ENCODE results near the gene COL4A5.

COL4A5 gene

GRCh38 chrX:108485960-108486359, 46.3 kb downstream of the COL4A5 start:
- Histone ChIP-seq H3K4me1 (peaks cover 9% of the 10 kb centered on the region), H3K9me3 (0 out of 2 replicates have a peak, but pooled peaks cover 4% of the 10 kb centered on the region), H3K36me3 (replicated peaks) (no peaks in the 10 kb centered on the region; the same call in 1 of the 2 replicates), H3K4me3 (no peak overlapping the region), H3K27me3 (ENCODE audit: low read depth) (no peaks in the 10 kb centered on the region)
- in situ Hi-C loops (cut with MboI; ENCODE audit: low sequenced_read_pairs), result no loop called here
- DNase-seq (ENCODE audit: low spot score in 2 of 2), result no peak

- H3K9me3 ChIP-seq, result no peaks in the 10 kb centered on the region
- no peaks in the 10 kb centered on the region for H3K27me3 ChIP-seq (ENCODE audit: low read depth)
- no peak overlapping the region for H3K4me3 ChIP-seq
- DNase-seq (ENCODE audit: low spot score in 2 of 2), result no peak
- H3K36me3 ChIP-seq (replicated peaks), result no peaks in the 10 kb centered on the region
- no peaks in the 10 kb centered on the region for H3K4me1 ChIP-seq
- in situ Hi-C loops (cut with MboI; ENCODE audit: low sequenced_read_pairs), result no loop called here
Measured at GRCh38 chrX:108494406-108495090, 54.9 kb downstream of the COL4A5 start.

GRCh38 chrX:108511721-108512120, 72.1 kb downstream of the COL4A5 start:
- H3K4me1 ChIP-seq, result peaks cover 29% of the 10 kb centered on the region
- in situ Hi-C loops (cut with MboI; ENCODE audit: low sequenced_read_pairs), result no loop called here
- no peaks in the 10 kb centered on the region for H3K36me3 ChIP-seq (replicated peaks)
- no peak for DNase-seq (ENCODE audit: low spot score in 2 of 2)
- no peaks in the 10 kb centered on the region for H3K27me3 ChIP-seq (ENCODE audit: low read depth)
- H3K9me3 ChIP-seq, result no peaks in the 10 kb centered on the region
- no peak overlapping the region for H3K4me3 ChIP-seq

GRCh38 chrX:108516184-108516583, 76.5 kb downstream of the COL4A5 start:
- peak; percentile 33 to 69 for DNase-seq (ENCODE audit: low spot score in 2 of 2)
- H3K9me3 ChIP-seq, result no peaks in the 10 kb centered on the region
- no peaks in the 10 kb centered on the region for H3K36me3 ChIP-seq (replicated peaks)
- no peaks in the 10 kb centered on the region for H3K27me3 ChIP-seq (ENCODE audit: low read depth)
- H3K4me3 ChIP-seq, result no peak overlapping the region
- in situ Hi-C loops (cut with MboI; ENCODE audit: low sequenced_read_pairs), result no loop called here
- H3K4me1 ChIP-seq, result peaks cover 27% of the 10 kb centered on the region

GRCh38 chrX:108527724-108528123, 88.1 kb downstream of the COL4A5 start:
- Histone ChIP-seq H3K36me3 (replicated peaks) (peaks cover 10% of the 10 kb centered on the region), H3K4me3 (no peak overlapping the region), H3K4me1 (peaks cover 11% of the 10 kb centered on the region), H3K9me3 (0 out of 2 replicates have a peak, but pooled peaks cover 6% of the 10 kb centered on the region), H3K27me3 (ENCODE audit: low read depth) (no peaks in the 10 kb centered on the region)
- in situ Hi-C loops (cut with MboI; ENCODE audit: low sequenced_read_pairs), result no loop called here
- no peak for DNase-seq (ENCODE audit: low spot score in 2 of 2)

- DNase-seq (ENCODE audit: low spot score in 2 of 2), result peak; percentile 53 to 67
- H3K36me3 ChIP-seq (replicated peaks), result no peaks in the 10 kb centered on the region
- peaks cover 32% of the 10 kb centered on the region for H3K4me1 ChIP-seq
- H3K27me3 ChIP-seq (ENCODE audit: low read depth), result no peaks in the 10 kb centered on the region
- in situ Hi-C loops (cut with MboI; ENCODE audit: low sequenced_read_pairs), result loop anchor here (10.0 kb wide), 1 partner anchor 312 kb away; no protein-coding TSS in a partner anchor
- no peaks in the 10 kb centered on the region for H3K9me3 ChIP-seq
- no peak overlapping the region for H3K4me3 ChIP-seq
Measured at GRCh38 chrX:108537005-108537404, 97.4 kb downstream of the COL4A5 start.

- DNase-seq (ENCODE audit: low spot score in 2 of 2), result peak; percentile 78 to 100
- Histone ChIP-seq H3K9me3 (0 out of 2 replicates have a peak, but pooled peaks cover 2% of the 10 kb centered on the region), H3K4me1 (peaks cover 33% of the 10 kb centered on the region), H3K4me3 (no peak overlapping the region), H3K27me3 (ENCODE audit: low read depth) (no peaks in the 10 kb centered on the region), H3K36me3 (replicated peaks) (no peaks in the 10 kb centered on the region)
- in situ Hi-C loops (cut with MboI; ENCODE audit: low sequenced_read_pairs), result no loop called here
Measured at GRCh38 chrX:108541286-108541685, 101.6 kb downstream of the COL4A5 start.

GRCh38 chrX:108557580-108557979, 117.9 kb downstream of the COL4A5 start:
- no peak for DNase-seq (ENCODE audit: low spot score in 2 of 2)
- H3K27me3 ChIP-seq (ENCODE audit: low read depth), result no peaks in the 10 kb centered on the region
- H3K9me3 ChIP-seq, result no peaks in the 10 kb centered on the region
- in situ Hi-C loops (cut with MboI; ENCODE audit: low sequenced_read_pairs), result no loop called here
- H3K4me1 ChIP-seq, result peaks cover 3% of the 10 kb centered on the region
- H3K4me3 ChIP-seq, result no peak overlapping the region
- H3K36me3 ChIP-seq (replicated peaks), result peaks cover 2% of the 10 kb centered on the region; the same call in 1 of the 2 replicates

- Histone ChIP-seq H3K36me3 (replicated peaks) (peaks cover 2% of the 10 kb centered on the region), H3K9me3 (no peaks in the 10 kb centered on the region), H3K27me3 (ENCODE audit: low read depth) (no peaks in the 10 kb centered on the region), H3K4me1 (peaks cover 3% of the 10 kb centered on the region), H3K4me3 (no peak overlapping the region)
- DNase-seq (ENCODE audit: low spot score in 2 of 2), result no peak
- in situ Hi-C loops (cut with MboI; ENCODE audit: low sequenced_read_pairs), result no loop called here
Measured at GRCh38 chrX:108558217-108558616, 118.6 kb downstream of the COL4A5 start.

GRCh38 chrX:108573136-108573535, 133.5 kb downstream of the COL4A5 start:
- H3K9me3 ChIP-seq, result no peaks in the 10 kb centered on the region
- H3K27me3 ChIP-seq (ENCODE audit: low read depth), result no peaks in the 10 kb centered on the region
- no peaks in the 10 kb centered on the region; the same call in 1 of the 2 replicates for H3K4me1 ChIP-seq
- in situ Hi-C loops (cut with MboI; ENCODE audit: low sequenced_read_pairs), result no loop called here
- DNase-seq (ENCODE audit: low spot score in 2 of 2), result no peak
- peaks cover 27% of the 10 kb centered on the region for H3K36me3 ChIP-seq (replicated peaks)
- no peak overlapping the region for H3K4me3 ChIP-seq

GRCh38 chrX:108582151-108582550, 142.5 kb downstream of the COL4A5 start:
- no peak for DNase-seq (ENCODE audit: low spot score in 2 of 2)
- Histone ChIP-seq H3K4me3 (no peak overlapping the region), H3K9me3 (no peaks in the 10 kb centered on the region), H3K4me1 (peaks cover 6% of the 10 kb centered on the region), H3K27me3 (ENCODE audit: low read depth) (no peaks in the 10 kb centered on the region), H3K36me3 (replicated peaks) (peaks cover 11% of the 10 kb centered on the region)
- in situ Hi-C loops (cut with MboI; ENCODE audit: low sequenced_read_pairs), result no loop called here

GRCh38 chrX:108584617-108585211, 145.1 kb downstream of the COL4A5 start:
- no peaks in the 10 kb centered on the region; the same call in none of the 2 replicates for H3K36me3 ChIP-seq (replicated peaks)
- DNase-seq (ENCODE audit: low spot score in 2 of 2), result peak; percentile 17 to 46
- no peaks in the 10 kb centered on the region for H3K27me3 ChIP-seq (ENCODE audit: low read depth)
- H3K4me3 ChIP-seq, result no peak overlapping the region
- in situ Hi-C loops (cut with MboI; ENCODE audit: low sequenced_read_pairs), result no loop called here
- no peaks in the 10 kb centered on the region for H3K9me3 ChIP-seq
- H3K4me1 ChIP-seq, result peaks cover 6% of the 10 kb centered on the region

- Histone ChIP-seq H3K9me3 (no peaks in the 10 kb centered on the region), H3K27me3 (ENCODE audit: low read depth) (no peaks in the 10 kb centered on the region), H3K36me3 (replicated peaks) (peaks cover 14% of the 10 kb centered on the region), H3K4me3 (no peak overlapping the region), H3K4me1 (peaks cover 4% of the 10 kb centered on the region; the same call in 1 of the 2 replicates)
- in situ Hi-C loops (cut with MboI; ENCODE audit: low sequenced_read_pairs), result no loop called here
- peak in 1 of 2 experiments; percentile 5 for DNase-seq (ENCODE audit: low spot score in 2 of 2)
Measured at GRCh38 chrX:108590496-108590895, 150.9 kb downstream of the COL4A5 start.

GRCh38 chrX:108601276-108601675, 161.6 kb downstream of the COL4A5 start:
- in situ Hi-C loops (cut with MboI; ENCODE audit: low sequenced_read_pairs), result no loop called here
- H3K36me3 ChIP-seq (replicated peaks), result peaks cover 35% of the 10 kb centered on the region
- no peaks in the 10 kb centered on the region for H3K27me3 ChIP-seq (ENCODE audit: low read depth)
- no peaks in the 10 kb centered on the region for H3K9me3 ChIP-seq
- no peak overlapping the region for H3K4me3 ChIP-seq
- H3K4me1 ChIP-seq, result peaks cover 2% of the 10 kb centered on the region; the same call in 1 of the 2 replicates
- DNase-seq (ENCODE audit: low spot score in 2 of 2), result no peak

All from HAP-1 (cell line).